ENCODE measurements around the gene RNF103.

Gene RNF103

DNA sequence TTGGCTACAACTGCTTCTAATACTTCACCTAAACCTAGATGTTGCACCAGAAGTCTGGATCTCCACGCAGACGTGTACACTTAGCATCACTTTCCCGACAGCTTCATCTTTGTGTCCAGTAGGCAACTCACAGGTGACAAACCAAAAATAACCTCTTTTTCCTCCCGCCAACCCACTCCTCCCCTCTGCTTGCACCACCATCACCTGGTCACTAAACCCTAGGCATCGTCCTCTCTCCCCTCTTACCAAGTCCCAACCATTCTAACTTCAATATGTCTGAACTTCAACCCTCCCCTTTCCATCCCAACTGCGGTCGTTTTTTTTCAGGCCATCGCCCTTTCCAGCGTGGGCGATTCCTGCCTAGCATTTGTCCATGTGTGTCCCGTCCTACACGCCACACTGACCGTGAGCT is 60.0 kb downstream of the RNF103 start:
- no peak for DNase-seq

DNA sequence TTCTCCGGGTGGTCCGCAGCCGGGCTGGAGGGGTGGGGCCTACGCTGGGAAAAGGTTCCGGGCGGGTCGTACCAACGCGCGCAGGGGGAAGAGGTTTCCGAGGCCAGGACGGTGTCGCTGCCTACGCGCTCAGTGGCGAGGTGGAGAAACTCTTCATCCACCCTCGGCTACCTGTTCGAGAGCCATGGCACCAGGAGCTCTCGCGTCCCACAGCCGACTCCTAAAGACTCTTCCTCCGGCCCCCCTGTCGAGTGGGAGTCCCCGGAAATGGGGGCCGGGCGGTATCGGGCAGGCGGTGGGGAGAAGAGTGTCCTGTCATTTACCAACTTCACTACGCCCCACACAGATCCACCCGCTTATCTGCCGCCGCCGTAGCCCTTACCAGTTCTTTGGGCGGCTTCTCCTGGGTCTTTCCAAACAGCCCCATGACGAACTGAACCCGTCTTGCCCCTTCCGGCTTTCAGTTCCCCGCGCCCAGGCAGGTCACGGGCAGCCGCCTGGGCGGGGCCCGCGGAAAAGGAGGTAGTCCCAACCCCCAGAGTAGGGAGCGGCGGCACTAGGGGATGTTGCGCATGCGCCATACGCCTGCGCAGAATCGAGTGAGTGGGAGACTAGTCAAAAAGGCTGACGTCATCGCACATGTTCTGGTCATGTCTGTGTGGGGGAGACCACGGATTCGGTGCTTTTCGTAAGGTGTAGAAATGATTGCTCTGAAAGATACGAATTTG is 60.6 kb downstream of the RNF103 start, which contains the start of gene CHMP3:
Gene CHMP3 (minus strand): TSS at position 522 of the 728 bp plus-strand sequence. CDS start 95 bp downstream, at position 427.
- DNase-seq, result peak; percentile 98

DNA sequence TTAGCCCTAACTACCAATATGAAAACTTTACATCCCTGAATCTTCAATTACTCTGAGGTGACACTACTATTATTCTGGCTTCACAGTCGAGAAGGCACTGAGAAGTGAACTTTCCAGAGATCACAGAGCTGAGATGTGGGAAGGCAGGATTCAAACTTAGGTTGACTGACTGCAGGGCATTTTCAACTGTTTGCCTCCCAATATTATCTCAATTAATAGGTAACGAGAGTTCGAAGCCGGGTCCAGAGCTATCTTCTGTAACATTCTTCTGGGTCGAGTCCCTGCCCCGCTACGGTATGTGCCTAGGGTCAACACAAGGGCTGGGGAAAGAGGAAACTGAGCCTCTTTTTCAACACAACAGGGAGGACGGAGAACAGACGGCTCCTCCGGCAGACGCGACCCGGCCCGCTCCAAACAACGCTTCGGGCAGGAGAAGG is 61.2 kb downstream of the RNF103 start:
- no peak for DNase-seq

DNA sequence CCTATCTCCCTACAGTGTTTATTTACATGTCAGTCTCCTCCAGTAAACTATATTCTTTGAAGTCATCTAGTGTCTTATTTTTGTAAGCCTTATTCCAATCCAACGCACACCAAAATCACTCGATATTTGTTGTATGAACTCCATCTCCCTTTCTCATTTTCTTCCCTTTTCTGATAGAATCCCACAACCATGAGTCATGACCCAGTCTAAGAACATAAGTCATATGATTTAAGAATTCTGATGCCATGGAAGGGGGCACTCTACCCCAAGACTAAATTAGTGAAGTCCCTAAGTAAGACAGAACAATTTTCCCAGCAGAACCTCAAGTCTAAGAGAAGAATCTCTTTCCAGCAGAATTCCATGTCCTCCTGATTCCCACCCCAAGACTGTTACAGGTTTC is 65.8 kb downstream of the RNF103 start:
- DNase-seq, result no peak

DNA sequence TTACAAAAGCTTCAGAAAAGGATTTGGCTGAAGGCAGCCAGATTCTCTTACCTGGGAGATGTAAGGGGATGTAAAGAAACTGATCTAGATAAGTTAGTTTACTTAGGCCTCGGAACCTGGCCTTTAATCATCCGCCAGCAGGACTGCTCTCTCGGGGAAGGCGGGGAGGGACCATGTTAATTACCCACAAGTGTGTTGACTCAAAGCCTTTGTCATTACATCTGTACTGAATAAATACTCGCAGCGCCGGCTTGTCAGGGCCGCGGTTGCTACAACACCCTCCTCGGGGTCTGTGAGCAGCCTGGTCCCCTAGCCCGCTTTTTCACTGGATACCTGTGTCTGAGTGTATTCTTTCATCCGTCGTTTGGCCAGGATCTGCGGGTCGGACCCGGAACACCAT is 67.2 kb downstream of the RNF103 start:
- DNase-seq, result no peak
